H9 (cell line): ENCODE results near the gene GSX2. TPM values are rescaled to one million over a fixed set of nuclear protein-coding genes. Genes with fewer than 3 reads are reported as not detected.

Source experiments
- DNase-seq: peaks from one replicate; pipeline ENCODE4 v3.0.0-alpha.2; 2017
- H2AFZ ChIP-seq: one replicate; pipeline ENCODE4 v1.6.1; 2013; ENCODE audit warnings: mild to moderate bottlenecking, low read length, control low read depth, moderate library complexity
- H2AK5ac ChIP-seq: 2 replicates; pipeline ENCODE4 v1.6.1; 2013; ENCODE audit warnings: low read length, control low read depth, mixed read lengths; ENCODE audit not compliant: insufficient read length
- H2BK120ac ChIP-seq: one replicate; pipeline ENCODE4 v1.6.1; 2013; ENCODE audit warnings: low read depth, mild to moderate bottlenecking, low read length, control low read depth, inconsistent platforms; ENCODE audit not compliant: poor library complexity, severe bottlenecking
- H2BK12ac ChIP-seq: 2 replicates; pipeline ENCODE4 v1.6.1; 2013; ENCODE audit warnings: low read length, control low read depth, mixed read lengths, low read depth; ENCODE audit not compliant: insufficient read length
- H2BK15ac ChIP-seq: 2 replicates; pipeline ENCODE4 v1.6.1; 2013; ENCODE audit warnings: low read depth, low read length, control low read depth
- H2BK20ac ChIP-seq: one replicate; pipeline ENCODE4 v1.6.1; 2013; ENCODE audit warnings: low read depth, mild to moderate bottlenecking, low read length, control low read depth, inconsistent platforms; ENCODE audit not compliant: poor library complexity, severe bottlenecking
- H2BK5ac ChIP-seq: 2 replicates; pipeline ENCODE4 v1.6.1; 2013; ENCODE audit warnings: low read length, control low read depth, mixed read lengths; ENCODE audit not compliant: insufficient read length
- H3K14ac ChIP-seq: 2 replicates; pipeline ENCODE4 v1.6.1; 2013; ENCODE audit warnings: low read length, control low read depth; ENCODE audit not compliant: insufficient read depth
- H3K18ac ChIP-seq: 2 replicates; pipeline ENCODE4 v1.6.1; 2013; ENCODE audit warnings: low read depth, mild to moderate bottlenecking, mixed read lengths, low read length, control low read depth; ENCODE audit not compliant: insufficient read length
- H3K23ac ChIP-seq: 2 replicates; pipeline ENCODE4 v1.6.1; 2013; ENCODE audit warnings: low read length, control low read depth, mixed read lengths, low read depth; ENCODE audit not compliant: insufficient read length
- H3K23me2 ChIP-seq: 2 replicates; pipeline ENCODE4 v1.6.1; 2013; ENCODE audit warnings: low read depth, mild to moderate bottlenecking, mixed read lengths, low read length, control low read depth; ENCODE audit not compliant: insufficient read length, poor library complexity, severe bottlenecking
- H3K27ac ChIP-seq: 2 replicates; pipeline ENCODE4 v1.5.1; 2013; ENCODE audit warnings: low read length, control low read depth, mixed read lengths, low read depth; ENCODE audit not compliant: insufficient read length
- H3K27me3 ChIP-seq: 2 replicates; pipeline ENCODE4 v1.6.1; 2013; ENCODE audit warnings: low read length, control low read depth, inconsistent platforms; ENCODE audit not compliant: insufficient read depth
- H3K4ac ChIP-seq: 2 replicates; pipeline ENCODE4 v1.6.1; 2013; ENCODE audit warnings: low read depth, mild to moderate bottlenecking, control low read depth, inconsistent platforms, low read length, moderate library complexity
- H3K4me1 ChIP-seq: 2 replicates; pipeline ENCODE4 v1.6.1; 2013; ENCODE audit warnings: low read length, control low read depth, inconsistent platforms; ENCODE audit not compliant: insufficient read depth
- H3K4me2 ChIP-seq: 2 replicates; pipeline ENCODE4 v1.6.1; 2013; ENCODE audit warnings: low read length, control low read depth, mixed read lengths; ENCODE audit not compliant: insufficient read length, insufficient read depth
- H3K56ac ChIP-seq: 2 replicates; pipeline ENCODE4 v1.6.1; 2013; ENCODE audit warnings: low read depth, mild to moderate bottlenecking, mixed read lengths, low read length, control low read depth; ENCODE audit not compliant: insufficient read length
- H3K79me1 ChIP-seq: 2 replicates; pipeline ENCODE4 v1.6.1; 2013; ENCODE audit warnings: low read depth, mild to moderate bottlenecking, moderate library complexity, low read length, control low read depth, inconsistent platforms; ENCODE audit not compliant: insufficient read depth, poor library complexity, severe bottlenecking
- H3K79me2 ChIP-seq: 2 replicates; pipeline ENCODE4 v1.6.1; 2013; ENCODE audit warnings: low read length, control low read depth, inconsistent platforms; ENCODE audit not compliant: insufficient read depth
- H3K9ac ChIP-seq: 2 replicates; pipeline ENCODE4 v1.6.1; 2013; ENCODE audit warnings: low read length, control low read depth, mixed read lengths; ENCODE audit not compliant: insufficient read length; ENCODE audit errors: extremely low read depth
- H3K9me3 ChIP-seq: one replicate; pipeline ENCODE4 v1.6.1; 2013; ENCODE audit warnings: low read depth, low read length, inconsistent platforms; ENCODE audit not compliant: control insufficient read depth
- H3T11ph ChIP-seq: one replicate; pipeline ENCODE4 v1.6.1; 2013; ENCODE audit warnings: mild to moderate bottlenecking, low read length, control low read depth, inconsistent platforms
- H4K20me1 ChIP-seq: one replicate; pipeline ENCODE4 v1.6.1; 2013; ENCODE audit not compliant: control insufficient read depth, insufficient read length, insufficient read depth
- H4K5ac ChIP-seq: 2 replicates; pipeline ENCODE4 v1.6.1; 2013; ENCODE audit warnings: low read depth, mild to moderate bottlenecking, mixed read lengths, low read length, control low read depth; ENCODE audit not compliant: insufficient read length
- H4K8ac ChIP-seq: replicated peaks from 2 replicates; pipeline ENCODE4 v1.6.1; 2013; ENCODE audit warnings: low read length, control low read depth, mixed read lengths, low read depth; ENCODE audit not compliant: insufficient read length
- H4K91ac ChIP-seq: 2 replicates; pipeline ENCODE4 v1.6.1; 2013; ENCODE audit warnings: low read depth, mild to moderate bottlenecking, moderate library complexity, mixed read lengths, low read length, control low read depth; ENCODE audit not compliant: insufficient read length
- H3K27ac Mint-ChIP-seq, 3 experiments: 2 replicates in 2 of 3; 3 replicates in 1 of 3; pipeline ENCODE4 v1.8.0; 2020 to 2021; ENCODE audit warnings: mixed read lengths in 3 of 3, mild to moderate bottlenecking in 1 of 3, moderate library complexity in 1 of 3
- H3K27me3 Mint-ChIP-seq: 2 replicates; pipeline ENCODE4 v1.8.0; 2021; ENCODE audit warnings: low read depth, mild to moderate bottlenecking, moderate library complexity, mixed read lengths
- H3K36me3 Mint-ChIP-seq, 3 experiments: 2 replicates in 2 of 3; 3 replicates in 1 of 3; pipeline ENCODE4 v1.8.0; 2020 to 2021; ENCODE audit warnings: low read depth in 3 of 3, mixed read lengths in 3 of 3; ENCODE audit not compliant: insufficient read depth in 1 of 3
- H3K4me1 Mint-ChIP-seq, 2 experiments: 2 replicates each; pipeline ENCODE4 v1.8.0; 2020; ENCODE audit warnings: mixed read lengths in 2 of 2
- H3K4me3 Mint-ChIP-seq, 2 experiments: 2 replicates in 1 of 2; 3 replicates in 1 of 2; pipeline ENCODE4 v1.8.0; 2020 to 2021; ENCODE audit warnings: mild to moderate bottlenecking in 2 of 2, mixed read lengths in 2 of 2, moderate library complexity in 1 of 2
- H3K9me3 Mint-ChIP-seq, 2 experiments: 2 replicates in 1 of 2; 3 replicates in 1 of 2; pipeline ENCODE4 v1.8.0; 2020; ENCODE audit warnings: mild to moderate bottlenecking in 2 of 2, mixed read lengths in 2 of 2, moderate library complexity in 1 of 2
- CTCF ChIP-seq: fragments of 200-600 bp; sonication (generic); conservative IDR thresholded peaks from 3 replicates; pipeline ENCODE4 v1.8.0; 2021; ENCODE audit warnings: antibody characterized with exemption, mild to moderate bottlenecking
- WGBS: extraction: QIAGEN DNeasy Blood & Tissue Kit; methylation state at CpG from one replicate; pipeline ENCODE4 v1.1.7; 2013; ENCODE audit warnings: missing lambda C conversion rate, low lambda C conversion rate, mixed read lengths; ENCODE audit not compliant: insufficient read length; ENCODE audit errors: extremely low coverage; 5-methylcytosine and 5-hydroxymethylcytosine counted together
- total RNA-seq: library from RNA; stranded (reverse); gene quantifications from 2 replicates; pipeline ENCODE4 v1.2.1, GENCODE V29; 2021

The GSX2 gene
- total RNA-seq, 1 experiment from 2014 or later = not detected

- no peak for DNase-seq
- WGBS = no CpG with 5 or more reads among the region's 4 CpGs
Measured at GRCh38 chr4:54139332-54139731, 39.4 kb downstream of the GSX2 start.

More at GRCh38 chr4:54139332-54139731, 39.4 kb downstream of the GSX2 start:
- Histone ChIP-seq H3K79me2 (no peaks in the 10 kb centered on the region), H3K9me3 (no peaks in the 10 kb centered on the region), H3K14ac (no peak overlapping the region), H3K9ac (no peak overlapping the region), H2AK5ac (no peak overlapping the region), H3K27me3 (no peaks in the 10 kb centered on the region), H2AFZ (no peak overlapping the region), H3K4ac (no peak overlapping the region), H3K23ac (no peak overlapping the region), H2BK15ac (no peak overlapping the region), H3K56ac (no peak overlapping the region), H4K8ac (no peak overlapping the region), H2BK120ac (no peak overlapping the region), H4K91ac (no peak overlapping the region), H2BK12ac (no peak overlapping the region), H2BK5ac (no peak overlapping the region), H3K4me1 (no peaks in the 10 kb centered on the region), H3K27ac (no peak overlapping the region), H3K4me2 (no peak overlapping the region), H4K5ac (no peak overlapping the region), H3K18ac (no peak overlapping the region), H4K20me1 (no peaks in the 10 kb centered on the region), H3K79me1 (no peaks in the 10 kb centered on the region), H2BK20ac (no peak overlapping the region), H3T11ph (no peak overlapping the region), H3K23me2 (no peaks in the 10 kb centered on the region)
- Mint-ChIP-seq H3K4me1 (no peaks in the 10 kb centered on the region; a peak in 1 of 4 replicates), H3K4me3 (no peak overlapping the region), H3K27ac (no peak overlapping the region), H3K36me3 (no peaks in the 10 kb centered on the region), H3K9me3 (no peaks in the 10 kb centered on the region), H3K27me3 (peaks cover 6% of the 10 kb centered on the region)
- no peak for TF ChIP-seq CTCF
